ENCODE results near the gene BRI3.

DNA sequence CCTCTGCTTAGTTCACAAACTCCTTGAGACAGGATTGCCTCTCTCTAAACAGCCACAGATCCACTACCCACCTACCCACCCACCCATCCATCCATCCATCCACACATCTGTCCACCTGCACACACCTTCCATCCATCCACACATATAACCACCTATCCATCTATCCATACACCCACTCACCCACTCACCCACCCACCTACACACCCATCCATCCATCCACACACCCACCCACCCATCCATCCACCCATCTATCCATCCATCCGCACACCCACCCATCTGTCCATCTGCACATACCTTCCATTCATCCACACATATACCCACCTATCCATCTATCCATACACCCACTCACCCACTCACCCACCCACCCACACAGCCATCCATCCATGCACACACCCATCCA lies 39.1 kb upstream of the BRI3 start:
- TF ChIP-seq, protein P1, sequence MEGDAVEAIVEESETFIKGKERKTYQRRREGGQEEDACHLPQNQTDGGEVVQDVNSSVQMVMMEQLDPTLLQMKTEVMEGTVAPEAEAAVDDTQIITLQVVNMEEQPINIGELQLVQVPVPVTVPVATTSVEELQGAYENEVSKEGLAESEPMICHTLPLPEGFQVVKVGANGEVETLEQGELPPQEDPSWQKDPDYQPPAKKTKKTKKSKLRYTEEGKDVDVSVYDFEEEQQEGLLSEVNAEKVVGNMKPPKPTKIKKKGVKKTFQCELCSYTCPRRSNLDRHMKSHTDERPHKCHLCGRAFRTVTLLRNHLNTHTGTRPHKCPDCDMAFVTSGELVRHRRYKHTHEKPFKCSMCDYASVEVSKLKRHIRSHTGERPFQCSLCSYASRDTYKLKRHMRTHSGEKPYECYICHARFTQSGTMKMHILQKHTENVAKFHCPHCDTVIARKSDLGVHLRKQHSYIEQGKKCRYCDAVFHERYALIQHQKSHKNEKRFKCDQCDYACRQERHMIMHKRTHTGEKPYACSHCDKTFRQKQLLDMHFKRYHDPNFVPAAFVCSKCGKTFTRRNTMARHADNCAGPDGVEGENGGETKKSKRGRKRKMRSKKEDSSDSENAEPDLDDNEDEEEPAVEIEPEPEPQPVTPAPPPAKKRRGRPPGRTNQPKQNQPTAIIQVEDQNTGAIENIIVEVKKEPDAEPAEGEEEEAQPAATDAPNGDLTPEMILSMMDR (conservative IDR thresholded peaks at IDR 0.05 in 1 of 2, IDR thresholded peaks at IDR 0.05 in 1 of 2; ENCODE audit: low read depth in 1 of 2, low read length in 2 of 2): no peak
- TF ChIP-seq EZH2 (IDR thresholded peaks at IDR 0.05; ENCODE audit: low read length, missing control alignments): no peak
